ENCODE results near the gene KDM4C.
"Not testable (repeated sequence)": the region's sequence is repeated elsewhere in the genome, so short reads cannot be mapped to it uniquely, and the experiment has no call there.

Gene KDM4C

DNA sequence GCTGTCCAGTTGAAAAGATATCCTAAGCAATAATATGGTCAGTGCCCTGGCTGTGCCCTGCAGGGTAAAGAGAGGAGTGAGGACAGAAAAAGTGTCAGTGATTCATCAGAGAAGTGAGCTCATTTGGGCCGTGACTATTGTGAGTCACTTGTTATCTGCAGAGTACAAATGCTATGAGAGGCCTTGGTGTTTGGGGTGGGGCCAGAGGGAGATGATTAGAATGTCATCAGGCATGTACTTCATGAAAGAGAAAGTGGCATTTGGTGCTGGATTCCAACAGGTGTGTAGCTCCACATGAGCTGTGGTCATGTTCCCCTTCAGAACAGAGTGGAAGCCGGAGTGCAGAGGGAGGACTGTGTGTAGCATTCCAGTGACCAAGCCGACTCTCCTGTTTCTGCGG, 174.1 kb downstream of the KDM4C start:
- DNase-seq (ENCODE audit: low read depth): no peak

- DNase-seq (ENCODE audit: low read depth): no peak
These were observed 178.3 kb downstream of the KDM4C start for GRCh38 chr9:6936103-6936502.

- DNase-seq (ENCODE audit: low read depth): no peak
These were observed 179.4 kb downstream of the KDM4C start for GRCh38 chr9:6937209-6937608.

- no peak for DNase-seq (ENCODE audit: low read depth)
These were observed 180.7 kb downstream of the KDM4C start for GRCh38 chr9:6938447-6938846.

GRCh38 chr9:6938873-6939272, 181.1 kb downstream of the KDM4C start:
- DNase-seq (ENCODE audit: low read depth): no peak

- DNase-seq (ENCODE audit: low read depth): no peak
These were observed 183.7 kb downstream of the KDM4C start for GRCh38 chr9:6941501-6941900.

DNA sequence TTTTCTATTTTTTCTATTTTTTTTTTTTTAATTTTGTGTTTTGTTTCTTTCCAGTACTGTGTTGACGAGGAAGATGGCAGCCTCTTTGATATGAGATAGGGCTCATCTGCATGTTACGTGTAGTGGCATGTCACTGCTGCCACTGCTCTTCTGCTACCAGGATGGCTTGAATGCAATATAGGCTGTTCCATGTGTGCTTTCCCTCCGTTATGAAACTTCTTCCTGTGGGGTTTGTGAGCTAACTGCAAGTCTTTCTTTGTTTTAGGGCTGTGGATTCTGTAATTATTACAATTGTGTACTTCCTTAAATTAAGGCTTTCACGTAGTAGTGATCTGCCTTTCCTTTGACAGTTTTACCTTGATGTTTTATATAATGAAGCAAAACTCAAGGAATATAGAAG, 184.6 kb downstream of the KDM4C start:
- no peak for DNase-seq (ENCODE audit: low read depth)

DNA sequence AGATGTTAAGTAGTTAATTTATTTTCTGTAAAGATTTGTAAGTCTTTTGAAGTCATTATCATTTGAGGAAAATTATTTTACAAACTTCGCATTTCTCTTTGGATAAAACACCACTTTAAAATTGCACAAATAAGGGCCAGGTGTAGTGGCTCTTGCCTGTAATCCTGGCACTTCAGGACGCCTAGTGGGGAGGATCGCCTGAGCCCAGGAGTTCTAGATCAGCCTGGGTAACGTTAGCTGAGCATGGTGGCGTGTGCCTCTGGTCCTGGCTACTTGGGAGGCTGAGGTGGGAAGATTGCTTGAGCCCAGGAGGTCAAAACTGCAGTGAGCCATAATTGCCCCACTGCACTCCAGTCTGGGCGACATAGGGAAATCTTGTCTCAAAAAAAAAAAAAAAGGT, 185.5 kb downstream of the KDM4C start:
- DNase-seq (ENCODE audit: low read depth): no peak

DNA sequence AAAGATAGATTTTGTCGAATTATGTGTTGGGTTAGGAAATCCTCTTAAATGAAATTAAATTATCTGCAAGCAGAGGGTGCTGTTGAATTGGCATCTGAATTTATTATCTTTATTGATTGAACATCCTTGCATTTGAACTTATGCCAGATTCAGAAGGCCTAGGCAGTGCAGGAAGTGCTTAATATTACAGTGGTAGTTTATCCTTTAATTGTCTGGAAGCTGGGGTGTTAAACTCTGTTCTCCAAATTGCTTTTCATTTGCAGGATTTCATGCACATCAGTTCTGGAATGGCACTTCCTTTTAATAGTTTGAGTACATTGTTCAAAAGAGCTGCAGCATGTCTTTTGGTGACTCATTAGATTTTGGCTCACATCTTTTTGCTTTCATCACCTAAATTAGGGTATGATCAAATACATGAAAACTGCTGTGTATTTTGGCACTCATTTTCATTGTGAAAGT, 186.3 kb downstream of the KDM4C start:
- DNase-seq (ENCODE audit: low read depth): no peak

GRCh38 chr9:6944896-6945295, 187.1 kb downstream of the KDM4C start:
- no peak for DNase-seq (ENCODE audit: low read depth)

DNA sequence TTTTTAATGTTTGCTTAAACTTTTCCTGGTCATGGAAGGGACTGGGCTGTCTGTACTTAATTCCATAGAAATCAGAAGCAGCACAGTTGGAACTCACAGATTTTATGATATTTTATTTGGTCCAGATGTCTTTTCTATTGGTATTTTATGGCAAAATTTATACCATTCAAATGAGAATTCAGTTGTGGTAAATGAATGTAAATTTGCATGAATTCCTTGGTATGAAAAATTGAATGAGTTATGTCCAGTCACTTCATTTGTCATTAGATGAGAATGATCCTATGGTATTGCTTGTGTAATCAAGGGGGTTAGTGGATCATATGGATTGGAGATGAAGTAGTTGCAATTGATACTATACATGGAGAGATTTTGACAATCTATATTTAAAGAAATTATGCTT, 188.0 kb downstream of the KDM4C start:
- DNase-seq (ENCODE audit: low read depth): no peak

GRCh38 chr9:6946583-6947166, 188.9 kb downstream of the KDM4C start:
- no peak for DNase-seq (ENCODE audit: low read depth)

DNA sequence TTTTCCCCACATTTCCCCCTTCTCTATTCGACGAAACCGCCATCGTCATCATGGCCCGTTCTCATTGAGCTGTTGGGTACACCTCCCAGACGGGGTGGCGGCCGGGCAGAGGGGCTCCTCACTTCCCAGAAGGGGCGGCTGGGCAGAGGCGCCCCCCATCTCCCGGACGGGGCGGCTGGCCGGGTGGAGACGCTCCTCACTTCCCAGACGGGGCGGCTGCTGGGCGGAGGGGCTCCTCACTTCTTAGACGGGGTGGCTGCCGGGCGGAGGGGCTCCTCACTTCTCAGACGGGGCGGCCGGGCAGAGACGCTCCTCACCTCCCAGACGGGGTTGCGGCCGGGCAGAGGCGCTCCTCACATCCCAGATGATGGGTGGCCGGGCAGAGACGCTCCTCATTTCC, 191.1 kb downstream of the KDM4C start:
- DNase-seq (ENCODE audit: low read depth): not testable (repeated sequence)

DNA sequence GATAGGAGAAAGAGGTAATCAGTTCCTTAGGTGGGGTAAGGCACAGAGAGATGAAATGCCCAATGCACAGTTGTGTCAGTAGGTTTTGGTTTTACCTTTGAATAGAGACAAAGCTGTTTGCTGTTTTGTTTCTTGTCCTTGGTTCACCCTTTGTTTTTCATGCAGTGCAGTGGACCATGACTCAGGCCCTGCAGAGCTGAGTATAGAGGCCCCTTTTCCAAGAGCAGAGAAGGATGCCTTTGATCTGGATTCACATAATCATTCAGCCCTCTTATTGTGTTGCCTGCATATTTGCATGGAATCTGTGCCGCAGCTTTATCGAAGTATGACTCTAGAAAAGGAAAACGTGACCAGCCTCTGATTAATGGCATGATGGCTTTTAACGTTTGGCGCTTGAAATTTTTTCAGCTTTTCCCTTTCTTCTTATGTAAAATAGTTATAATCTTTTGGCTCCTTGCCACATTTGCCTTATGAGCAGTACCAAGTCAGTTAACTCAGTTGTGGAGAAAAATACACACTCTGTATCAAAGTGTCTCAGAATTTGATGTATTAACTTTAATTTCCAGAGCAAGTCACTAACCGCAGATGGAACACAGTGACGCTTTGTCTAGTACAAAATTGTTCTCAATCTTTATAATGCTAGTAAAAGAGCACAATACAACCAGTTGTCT, 197.6 kb downstream of the KDM4C start:
- DNase-seq (ENCODE audit: low read depth): no peak

DNA sequence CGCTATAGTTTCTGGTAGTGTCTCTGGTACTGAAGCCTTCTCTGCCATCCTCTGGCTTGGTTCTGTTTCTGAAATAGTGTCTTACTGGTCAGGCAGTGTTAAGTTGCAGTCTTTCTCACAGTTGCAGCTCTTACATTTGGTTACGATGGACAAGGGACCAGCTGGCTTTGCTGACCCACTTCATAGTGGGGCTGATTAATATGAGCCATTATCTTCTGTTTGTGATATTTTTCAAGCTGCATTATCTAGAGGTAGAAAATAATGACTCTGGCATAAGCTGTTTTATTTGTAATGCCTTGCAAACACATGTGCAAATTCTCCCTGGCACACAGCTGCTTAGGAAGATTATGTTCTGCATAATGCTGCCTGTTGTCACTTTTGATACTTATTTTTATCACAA, 199.1 kb downstream of the KDM4C start:
- DNase-seq (ENCODE audit: low read depth): no peak

DNA sequence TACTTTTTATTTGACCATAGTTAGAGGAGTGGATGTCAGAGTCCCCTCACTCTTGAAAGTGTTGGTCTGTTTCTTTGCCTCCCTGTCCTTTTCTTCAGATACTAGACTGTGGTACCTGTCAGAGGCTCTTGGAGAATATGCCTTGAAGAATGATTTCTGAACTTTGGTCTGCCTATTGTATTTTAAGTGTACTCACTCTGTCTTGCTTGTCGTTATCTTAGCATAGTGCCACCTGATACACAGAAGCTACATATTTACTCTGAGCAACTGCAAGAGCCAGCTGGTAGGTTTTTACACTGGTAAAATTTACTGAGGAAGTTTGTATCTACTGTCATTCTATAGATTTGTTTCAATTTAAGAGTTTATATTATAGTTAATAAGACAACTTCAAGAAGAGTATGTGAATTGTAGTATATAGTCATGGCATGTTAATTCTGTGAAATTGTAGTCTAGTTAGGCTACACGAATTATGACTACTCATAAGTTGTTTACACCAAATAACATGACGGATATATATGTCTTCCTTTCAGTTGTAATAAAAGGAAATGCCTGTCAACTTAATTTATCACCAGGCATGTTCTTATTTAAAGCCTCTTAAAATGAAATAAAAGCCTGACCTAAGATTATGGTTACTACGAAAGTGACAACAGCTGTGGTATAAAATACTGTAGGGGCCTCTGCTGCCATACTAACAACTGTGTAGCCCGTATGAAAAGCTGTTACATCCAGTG, 201.7 kb downstream of the KDM4C start:
- DNase-seq (ENCODE audit: low read depth): no peak

DNA sequence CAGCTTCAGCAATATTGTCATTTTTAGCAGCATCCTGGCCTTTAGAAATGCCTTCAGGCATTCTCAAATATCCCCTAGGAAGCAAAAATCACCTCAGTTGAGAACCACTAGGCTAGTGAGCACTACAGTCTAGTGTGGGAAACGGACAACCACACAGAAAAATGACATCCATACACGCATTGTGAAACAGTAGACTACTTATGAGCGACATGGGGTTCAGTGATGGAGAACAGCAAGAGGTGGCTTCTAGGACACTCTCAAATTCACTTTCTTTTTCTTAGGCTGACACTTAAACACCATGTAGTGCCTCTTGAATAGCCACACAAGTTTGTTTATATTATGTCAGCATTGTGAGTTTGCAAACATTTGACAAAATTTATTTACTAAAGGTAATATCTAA, 203.0 kb downstream of the KDM4C start:
- no peak for DNase-seq (ENCODE audit: low read depth)

DNA sequence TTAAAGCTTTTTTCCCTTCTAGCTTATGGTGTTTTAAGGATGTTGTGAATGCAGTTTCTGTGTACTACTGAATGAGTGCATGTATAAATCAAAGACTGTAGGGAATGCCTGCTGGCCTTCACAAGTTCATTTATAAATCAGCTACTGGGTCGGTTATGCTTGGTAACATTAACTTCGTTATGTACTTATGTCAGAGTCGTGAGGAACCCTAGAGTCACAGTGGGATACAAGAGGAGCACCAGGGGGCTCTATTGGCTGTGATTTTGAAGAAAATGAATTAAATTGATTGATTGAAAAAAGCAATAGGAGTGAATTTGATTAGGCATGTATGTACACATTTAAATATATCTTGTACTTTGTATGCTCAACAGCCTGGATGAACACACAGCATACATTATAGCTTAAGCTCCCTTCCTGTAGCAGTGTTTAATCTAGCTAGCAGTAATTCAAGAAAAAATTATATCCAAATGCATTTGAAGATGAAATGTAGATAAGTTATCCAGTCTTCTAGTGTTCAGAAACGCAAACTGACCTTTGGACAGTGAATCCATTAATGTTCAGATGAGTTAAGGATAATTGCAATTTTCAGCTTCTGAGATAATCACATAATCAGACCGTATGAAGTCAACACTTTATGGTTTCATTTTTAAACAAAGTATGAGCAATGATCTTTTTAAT, 204.2 kb downstream of the KDM4C start:
- DNase-seq (ENCODE audit: low read depth): no peak

GRCh38 chr9:6965566-6965965, 207.8 kb downstream of the KDM4C start:
- DNase-seq (ENCODE audit: low read depth): no peak

- no peak for DNase-seq (ENCODE audit: low read depth)
These were observed 210.5 kb downstream of the KDM4C start for GRCh38 chr9:6968271-6968670.

DNA sequence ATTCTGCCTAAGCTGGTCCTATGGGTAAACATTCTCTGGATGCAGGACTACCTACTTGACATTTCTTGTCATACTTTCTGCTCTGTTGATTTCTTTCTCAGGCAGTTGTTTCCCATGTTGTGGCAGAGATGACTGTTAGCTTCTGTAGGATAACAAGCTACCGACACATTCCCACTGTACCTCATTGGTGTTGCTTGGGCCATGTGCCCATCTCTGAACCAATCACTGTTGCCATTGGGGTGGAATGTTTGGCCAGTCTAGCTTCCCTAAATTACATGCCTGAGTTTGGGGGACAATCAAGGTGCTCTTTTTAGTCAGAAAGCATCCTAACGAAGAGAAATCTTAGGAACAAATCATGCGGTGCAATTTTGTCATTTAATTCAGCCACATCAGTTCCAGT, 212.0 kb downstream of the KDM4C start:
- no peak for DNase-seq (ENCODE audit: low read depth)

- DNase-seq (ENCODE audit: low read depth): no peak
These were observed 215.3 kb downstream of the KDM4C start for GRCh38 chr9:6973089-6973488.

DNA sequence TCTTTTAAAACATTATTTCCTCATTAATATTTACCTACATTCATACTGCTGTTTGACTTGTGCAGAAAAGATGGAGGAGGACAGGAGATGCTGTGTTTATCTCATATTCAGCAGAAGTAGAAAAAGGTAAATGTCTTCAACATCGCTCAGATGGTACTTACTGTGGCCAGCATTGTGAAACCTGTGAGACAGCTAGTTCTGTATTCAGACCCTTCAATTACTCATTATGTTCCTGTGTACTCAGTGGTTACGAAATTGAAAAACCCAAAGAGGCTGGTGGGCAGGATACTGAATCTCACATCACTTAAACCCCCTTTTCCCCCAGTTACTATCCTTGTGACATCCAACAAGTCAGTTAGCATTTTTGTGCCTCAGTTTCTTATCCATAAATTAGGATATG, 216.0 kb downstream of the KDM4C start:
- no peak for DNase-seq (ENCODE audit: low read depth)

All from stimulated activated CD8-positive, alpha-beta memory T cell treated with anti-CD3 and anti-CD28 coated beads, Interleukin-15, amount 100 ng/mL, for 1 hour (primary cell).